Measurements from ENCODE around the gene RTN4R.

- TF ChIP-seq CTCF (IDR thresholded peaks at IDR 0.05; ENCODE audit: low read depth, low read length) (no peak), MAX (IDR thresholded peaks at IDR 0.05; ENCODE audit: low read depth, low read length) (no peak)
These were observed 16.1 kb downstream of the RTN4R start for GRCh38 chr22:20251981-20252380.

All from NB4 (cell line).